Measurements from ENCODE around the gene ARHGAP44.

DNA sequence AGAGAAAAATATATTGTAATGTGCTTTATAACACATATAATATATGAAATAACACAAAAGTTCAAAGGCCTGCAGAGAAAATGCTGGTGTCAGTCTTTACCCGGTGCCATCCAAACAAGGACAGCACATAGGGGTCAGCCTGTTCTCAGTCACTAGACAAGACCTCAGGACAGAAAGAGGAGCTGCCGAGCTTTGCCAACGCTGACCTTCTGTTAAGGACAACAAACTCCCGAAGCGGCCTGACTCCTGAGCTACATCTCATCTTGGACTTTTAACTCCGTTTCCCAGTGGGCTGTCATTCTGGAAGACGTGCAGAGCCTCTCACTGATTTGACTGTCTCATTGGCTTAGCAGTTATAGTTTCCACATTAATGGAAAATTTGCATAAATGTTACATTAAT is 221.7 kb downstream of the ARHGAP44 start:
- TF ChIP-seq POLR2A (IDR thresholded peaks at IDR 0.05) (no peak), POLR2AphosphoS5 (IDR thresholded peaks at IDR 0.05) (no peak)
- TF ChIP-seq, protein P1, sequence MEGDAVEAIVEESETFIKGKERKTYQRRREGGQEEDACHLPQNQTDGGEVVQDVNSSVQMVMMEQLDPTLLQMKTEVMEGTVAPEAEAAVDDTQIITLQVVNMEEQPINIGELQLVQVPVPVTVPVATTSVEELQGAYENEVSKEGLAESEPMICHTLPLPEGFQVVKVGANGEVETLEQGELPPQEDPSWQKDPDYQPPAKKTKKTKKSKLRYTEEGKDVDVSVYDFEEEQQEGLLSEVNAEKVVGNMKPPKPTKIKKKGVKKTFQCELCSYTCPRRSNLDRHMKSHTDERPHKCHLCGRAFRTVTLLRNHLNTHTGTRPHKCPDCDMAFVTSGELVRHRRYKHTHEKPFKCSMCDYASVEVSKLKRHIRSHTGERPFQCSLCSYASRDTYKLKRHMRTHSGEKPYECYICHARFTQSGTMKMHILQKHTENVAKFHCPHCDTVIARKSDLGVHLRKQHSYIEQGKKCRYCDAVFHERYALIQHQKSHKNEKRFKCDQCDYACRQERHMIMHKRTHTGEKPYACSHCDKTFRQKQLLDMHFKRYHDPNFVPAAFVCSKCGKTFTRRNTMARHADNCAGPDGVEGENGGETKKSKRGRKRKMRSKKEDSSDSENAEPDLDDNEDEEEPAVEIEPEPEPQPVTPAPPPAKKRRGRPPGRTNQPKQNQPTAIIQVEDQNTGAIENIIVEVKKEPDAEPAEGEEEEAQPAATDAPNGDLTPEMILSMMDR (IDR thresholded peaks at IDR 0.05 in 8 of 11, conservative IDR thresholded peaks at IDR 0.05 in 3 of 11), result no peak

Data from spleen (tissue), 7 donors.